ENCODE measurements around the gene TNFSF12.

The TNFSF12 gene

DNA sequence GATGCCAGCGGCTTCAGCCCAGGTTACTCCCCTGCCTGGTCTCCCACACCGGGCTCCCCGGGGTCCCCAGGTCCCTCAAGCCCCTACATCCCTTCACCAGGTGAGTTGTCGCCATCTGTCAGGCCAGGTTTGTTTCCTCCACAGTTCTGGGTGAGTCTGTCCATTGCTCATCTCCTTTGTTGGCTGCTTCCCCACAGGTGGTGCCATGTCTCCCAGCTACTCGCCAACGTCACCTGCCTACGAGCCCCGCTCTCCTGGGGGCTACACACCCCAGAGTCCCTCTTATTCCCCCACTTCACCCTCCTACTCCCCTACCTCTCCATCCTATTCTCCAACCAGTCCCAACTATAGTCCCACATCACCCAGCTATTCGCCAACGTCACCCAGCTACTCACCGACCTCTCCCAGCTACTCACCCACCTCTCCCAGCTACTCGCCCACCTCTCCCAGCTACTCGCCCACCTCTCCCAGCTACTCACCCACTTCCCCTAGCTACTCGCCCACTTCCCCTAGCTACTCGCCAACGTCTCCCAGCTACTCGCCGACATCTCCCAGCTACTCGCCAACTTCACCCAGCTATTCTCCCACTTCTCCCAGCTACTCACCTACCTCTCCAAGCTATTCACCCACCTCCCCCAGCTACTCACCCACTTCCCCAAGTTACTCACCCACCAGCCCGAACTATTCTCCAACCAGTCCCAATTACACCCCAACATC lies 35.9 kb upstream of the TNFSF12 start:
- H3K4me2 ChIP-seq (ENCODE audit: low read length), result no peak overlapping the region
- peaks cover 72% of the 10 kb centered on the region for H3K36me3 ChIP-seq (ENCODE audit: insufficient read depth, low read length)
- no peaks in the 10 kb centered on the region for H3K4me1 ChIP-seq (ENCODE audit: control insufficient read depth, insufficient read depth, low read length)
- H3K27me3 ChIP-seq (ENCODE audit: control insufficient read depth, insufficient read depth, low read length), result no peaks in the 10 kb centered on the region
- H3K4me3 ChIP-seq (ENCODE audit: low read length), result no peak overlapping the region
- H3K9ac ChIP-seq (ENCODE audit: low read depth, low read length), result no peak overlapping the region
- no peaks in the 10 kb centered on the region for H3K9me3 ChIP-seq (replicated peaks; ENCODE audit: low read length)

GRCh38 chr17:7513850-7514419 lies 34.9 kb upstream of the TNFSF12 start:
- H3K27me3 ChIP-seq (ENCODE audit: control insufficient read depth, insufficient read depth, low read length), result no peaks in the 10 kb centered on the region
- H3K4me3 ChIP-seq (ENCODE audit: low read length), result no peak overlapping the region
- no peak overlapping the region for H3K9ac ChIP-seq (ENCODE audit: low read depth, low read length)
- H3K4me1 ChIP-seq (ENCODE audit: control insufficient read depth, insufficient read depth, low read length), result no peaks in the 10 kb centered on the region
- H3K36me3 ChIP-seq (ENCODE audit: insufficient read depth, low read length), result peaks cover 62% of the 10 kb centered on the region
- H3K9me3 ChIP-seq (replicated peaks; ENCODE audit: low read length), result no peaks in the 10 kb centered on the region
- no peak overlapping the region for H3K4me2 ChIP-seq (ENCODE audit: low read length)

DNA sequence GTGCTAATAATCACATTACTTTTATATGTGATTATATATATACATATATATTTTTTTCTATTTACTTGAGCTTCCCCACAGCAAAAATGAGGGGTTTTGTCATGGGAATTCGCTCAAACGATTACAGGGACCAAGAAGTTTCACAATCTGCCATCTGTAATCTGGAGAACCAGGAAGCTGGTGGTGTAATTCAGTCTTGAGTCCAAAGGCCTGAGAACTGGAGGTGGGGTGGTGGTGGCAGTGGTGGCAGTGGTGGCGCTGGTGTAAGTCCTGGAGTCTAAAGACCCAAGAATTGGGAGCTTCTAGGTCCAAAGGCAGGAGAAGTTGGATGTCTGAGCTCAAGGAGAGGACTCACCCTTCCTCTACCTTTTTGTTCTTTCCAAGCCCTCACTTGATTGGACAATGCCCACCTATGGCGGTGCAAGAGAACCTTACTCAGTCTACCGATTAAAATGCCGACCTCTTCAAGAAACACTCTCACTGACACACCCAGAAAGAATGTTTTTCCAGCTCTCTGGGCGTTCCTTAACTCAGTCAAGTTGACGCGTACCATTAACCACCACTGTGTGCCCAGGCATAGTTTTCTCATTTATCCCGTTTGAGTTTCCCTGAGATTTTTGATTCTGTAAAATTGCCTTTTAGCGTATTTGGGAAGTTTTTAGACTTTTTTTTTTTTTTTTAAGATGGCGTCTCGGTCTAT lies 32.8 kb upstream of the TNFSF12 start:
- no peaks in the 10 kb centered on the region for H3K4me1 ChIP-seq (ENCODE audit: control insufficient read depth, insufficient read depth, low read length)
- H3K9me3 ChIP-seq (replicated peaks; ENCODE audit: low read length), result no peaks in the 10 kb centered on the region
- H3K4me2 ChIP-seq (ENCODE audit: low read length), result no peak overlapping the region
- no peak overlapping the region for H3K9ac ChIP-seq (ENCODE audit: low read depth, low read length)
- H3K36me3 ChIP-seq (ENCODE audit: insufficient read depth, low read length), result peaks cover 44% of the 10 kb centered on the region
- H3K27me3 ChIP-seq (ENCODE audit: control insufficient read depth, insufficient read depth, low read length), result no peaks in the 10 kb centered on the region
- no peak overlapping the region for H3K4me3 ChIP-seq (ENCODE audit: low read length)

DNA sequence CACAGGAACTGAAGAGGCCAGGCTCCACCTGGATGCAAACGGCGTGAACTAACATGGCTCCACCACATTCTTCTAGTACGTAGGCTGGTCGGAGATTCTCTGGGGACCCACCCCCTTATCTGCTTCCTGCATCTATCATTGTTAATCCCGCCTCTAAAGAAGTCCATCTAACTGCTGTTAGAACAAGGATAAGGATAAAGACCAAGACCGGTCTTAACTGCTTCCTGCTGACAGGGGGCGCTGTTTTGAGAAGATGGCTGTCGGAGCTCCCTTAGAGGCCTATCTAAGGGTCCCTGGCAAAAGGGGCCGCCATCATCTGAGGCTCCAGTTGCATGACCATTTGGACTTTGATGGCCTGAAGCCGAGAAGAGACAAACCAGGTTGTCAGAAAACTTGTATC lies 25.8 kb upstream of the TNFSF12 start:
- Histone ChIP-seq H3K9me3 (replicated peaks; ENCODE audit: low read length) (no peaks in the 10 kb centered on the region), H3K4me3 (ENCODE audit: low read length) (no peak overlapping the region), H3K36me3 (ENCODE audit: insufficient read depth, low read length) (no peaks in the 10 kb centered on the region), H3K4me1 (ENCODE audit: control insufficient read depth, insufficient read depth, low read length) (no peaks in the 10 kb centered on the region), H3K9ac (ENCODE audit: low read depth, low read length) (no peak overlapping the region), H3K4me2 (ENCODE audit: low read length) (no peak overlapping the region), H3K27me3 (ENCODE audit: control insufficient read depth, insufficient read depth, low read length) (no peaks in the 10 kb centered on the region)

- no peak overlapping the region for H3K4me3 ChIP-seq (ENCODE audit: low read length)
- H3K4me1 ChIP-seq (ENCODE audit: control insufficient read depth, insufficient read depth, low read length), result no peaks in the 10 kb centered on the region
- no peaks in the 10 kb centered on the region for H3K27me3 ChIP-seq (ENCODE audit: control insufficient read depth, insufficient read depth, low read length)
- H3K9me3 ChIP-seq (replicated peaks; ENCODE audit: low read length), result no peaks in the 10 kb centered on the region
- no peak overlapping the region for H3K9ac ChIP-seq (ENCODE audit: low read depth, low read length)
- H3K36me3 ChIP-seq (ENCODE audit: insufficient read depth, low read length), result no peaks in the 10 kb centered on the region
- no peak overlapping the region for H3K4me2 ChIP-seq (ENCODE audit: low read length)
Observed at GRCh38 chr17:7528842-7529241, 20.0 kb upstream of the TNFSF12 start.

GRCh38 chr17:7530023-7530900 lies 18.6 kb upstream of the TNFSF12 start:
- Histone ChIP-seq H3K4me1 (ENCODE audit: control insufficient read depth, insufficient read depth, low read length) (no peaks in the 10 kb centered on the region), H3K4me2 (ENCODE audit: low read length) (no peak overlapping the region), H3K27me3 (ENCODE audit: control insufficient read depth, insufficient read depth, low read length) (no peaks in the 10 kb centered on the region), H3K9ac (ENCODE audit: low read depth, low read length) (no peak overlapping the region), H3K4me3 (ENCODE audit: low read length) (no peak overlapping the region), H3K36me3 (ENCODE audit: insufficient read depth, low read length) (no peaks in the 10 kb centered on the region), H3K9me3 (replicated peaks; ENCODE audit: low read length) (no peaks in the 10 kb centered on the region)

DNA sequence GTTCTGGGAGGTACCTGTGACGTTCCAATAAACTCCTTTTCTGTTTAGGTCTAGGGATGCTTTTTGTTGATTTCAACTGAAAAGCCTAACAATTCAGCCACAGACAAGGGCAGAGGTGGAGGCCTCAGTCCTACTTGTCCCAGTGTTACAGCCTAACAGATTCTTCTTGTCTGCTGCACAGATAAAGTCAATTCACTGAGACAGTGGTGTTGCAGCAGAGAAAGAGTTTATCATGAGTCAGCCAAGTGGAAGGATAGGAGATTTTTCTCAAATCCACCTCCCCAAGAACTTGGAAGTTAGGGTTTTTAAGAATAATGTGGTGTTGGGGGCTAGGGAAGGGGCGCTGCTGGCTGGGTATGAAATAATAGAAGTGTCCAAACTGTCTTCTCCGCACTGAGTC lies 10.8 kb upstream of the TNFSF12 start:
- Histone ChIP-seq H3K4me1 (ENCODE audit: control insufficient read depth, insufficient read depth, low read length) (no peaks in the 10 kb centered on the region), H3K4me3 (ENCODE audit: low read length) (no peak overlapping the region), H3K9ac (ENCODE audit: low read depth, low read length) (no peak overlapping the region), H3K9me3 (replicated peaks; ENCODE audit: low read length) (peaks cover 11% of the 10 kb centered on the region), H3K27me3 (ENCODE audit: control insufficient read depth, insufficient read depth, low read length) (peaks cover 8% of the 10 kb centered on the region), H3K36me3 (ENCODE audit: insufficient read depth, low read length) (no peaks in the 10 kb centered on the region), H3K4me2 (ENCODE audit: low read length) (no peak overlapping the region)

GRCh38 chr17:7538891-7539545 lies 9.8 kb upstream of the TNFSF12 start:
- peaks cover 16% of the 10 kb centered on the region for H3K27me3 ChIP-seq (ENCODE audit: control insufficient read depth, insufficient read depth, low read length)

GRCh38 chr17:7541074-7541621 lies 7.7 kb upstream of the TNFSF12 start:
- peaks cover 16% of the 10 kb centered on the region for H3K27me3 ChIP-seq (ENCODE audit: control insufficient read depth, insufficient read depth, low read length)
- no peaks in the 10 kb centered on the region for H3K4me1 ChIP-seq (ENCODE audit: control insufficient read depth, insufficient read depth, low read length)
- H3K36me3 ChIP-seq (ENCODE audit: insufficient read depth, low read length), result no peaks in the 10 kb centered on the region
- H3K4me2 ChIP-seq (ENCODE audit: low read length), result no peak overlapping the region
- H3K4me3 ChIP-seq (ENCODE audit: low read length), result no peak overlapping the region
- H3K9me3 ChIP-seq (replicated peaks; ENCODE audit: low read length), result peaks cover 11% of the 10 kb centered on the region
- no peak overlapping the region for H3K9ac ChIP-seq (ENCODE audit: low read depth, low read length)

More at GRCh38 chr17:7538891-7539545, 9.8 kb upstream of the TNFSF12 start:
- Histone ChIP-seq H3K4me2 (ENCODE audit: low read length) (no peak overlapping the region), H3K36me3 (ENCODE audit: insufficient read depth, low read length) (no peaks in the 10 kb centered on the region), H3K4me3 (ENCODE audit: low read length) (no peak overlapping the region), H3K9me3 (replicated peaks; ENCODE audit: low read length) (peaks cover 11% of the 10 kb centered on the region), H3K4me1 (ENCODE audit: control insufficient read depth, insufficient read depth, low read length) (no peaks in the 10 kb centered on the region), H3K9ac (ENCODE audit: low read depth, low read length) (no peak overlapping the region)

DNA sequence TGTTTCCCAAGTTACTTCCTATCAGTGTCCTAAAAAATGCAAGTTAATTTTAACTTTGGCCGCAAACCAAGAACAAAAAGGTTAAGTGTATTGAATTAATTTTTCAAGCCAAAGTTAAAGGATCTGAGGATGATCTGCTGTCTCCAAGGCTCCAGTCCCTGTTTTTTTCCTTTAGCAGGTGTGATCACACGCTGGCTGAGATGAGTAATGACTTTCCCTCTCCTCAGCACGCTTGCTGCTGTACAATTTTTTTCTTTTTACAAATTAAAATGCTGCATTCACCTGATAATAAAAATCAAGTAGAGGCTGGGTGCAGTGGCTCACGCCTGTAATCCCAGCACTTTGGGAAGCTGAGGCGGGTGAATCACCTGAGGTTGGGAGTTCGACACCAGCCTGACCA lies 3.9 kb upstream of the TNFSF12 start:
- peaks cover 14% of the 10 kb centered on the region for H3K4me1 ChIP-seq (ENCODE audit: control insufficient read depth, insufficient read depth, low read length)
- H3K9me3 ChIP-seq (replicated peaks; ENCODE audit: low read length), result no peaks in the 10 kb centered on the region
- H3K9ac ChIP-seq (ENCODE audit: low read depth, low read length), result no peak overlapping the region
- no peaks in the 10 kb centered on the region for H3K36me3 ChIP-seq (ENCODE audit: insufficient read depth, low read length)
- H3K27me3 ChIP-seq (ENCODE audit: control insufficient read depth, insufficient read depth, low read length), result peaks cover 16% of the 10 kb centered on the region
- no peak overlapping the region for H3K4me3 ChIP-seq (ENCODE audit: low read length)
- no peak overlapping the region for H3K4me2 ChIP-seq (ENCODE audit: low read length)
